ENCODE measurements around the gene LYST. TPM values are rescaled to one million over a fixed set of nuclear protein-coding genes. Genes with fewer than 3 reads are reported as not detected.

The LYST gene
- total and polyA plus RNA-seq, 12 donors = 6.7 to 48.0 (median 19.0) TPM

- TF ChIP-seq CTCF (IDR thresholded peaks at IDR 0.05) (no peak), POLR2A (IDR thresholded peaks at IDR 0.05) (no peak)
- DNase-seq = no peak
Observed at GRCh38 chr1:235657747-235658526, 208.8 kb downstream of the LYST start.

GRCh38 chr1:235657269-235657668, 209.4 kb downstream of the LYST start:
- Histone ChIP-seq H3K27ac (no peak overlapping the region), H3K9me3 (replicated peaks in 1 of 3) (no peaks in the 10 kb centered on the region), H3K4me3 (no peak overlapping the region), H3K4me1 (replicated peaks in 1 of 2) (no peaks in the 10 kb centered on the region), H3K36me3 (replicated peaks in 1 of 2) (peaks cover 0 to 5% of the 10 kb centered on the region in 2 donors), H3K27me3 (no peaks in the 10 kb centered on the region)
- DNase-seq = no peak
- 89 to 92% (median 91%) methylated on average over 5 of the region's 5 CpGs for WGBS, 4 donors
- intact Hi-C loops (cut with DNase I) = no loop called here
- TF ChIP-seq POLR2A (IDR thresholded peaks at IDR 0.05) = no peak
- no peak for TF ChIP-seq CTCF (IDR thresholded peaks at IDR 0.05)

More at GRCh38 chr1:235657747-235658526, 208.8 kb downstream of the LYST start:
- intact Hi-C loops (cut with DNase I) = no loop called here
- 62 to 80% (median 67%) methylated on average over 5 of the region's 5 CpGs for WGBS, 4 donors
- no peak overlapping the region for H3K27ac ChIP-seq
- H3K4me1 ChIP-seq (replicated peaks in 1 of 2) = no peaks in the 10 kb centered on the region
- peaks cover 0 to 11% of the 10 kb centered on the region in 2 donors for H3K36me3 ChIP-seq (replicated peaks in 1 of 2)
- no peaks in the 10 kb centered on the region for H3K27me3 ChIP-seq
- no peak overlapping the region for H3K4me3 ChIP-seq
- no peaks in the 10 kb centered on the region for H3K9me3 ChIP-seq (replicated peaks in 1 of 3)

- Histone ChIP-seq H3K27ac (no peak overlapping the region), H3K4me1 (replicated peaks in 1 of 2) (peaks cover 12 to 13% of the 10 kb centered on the region in 2 donors), H3K36me3 (replicated peaks in 1 of 2) (no peaks in the 10 kb centered on the region), H3K27me3 (peaks cover 5% of the 10 kb centered on the region), H3K9me3 (replicated peaks in 1 of 3) (no peaks in the 10 kb centered on the region), H3K4me3 (no peak overlapping the region)
- 82 to 92% (median 88%) methylated on average over 11 of the region's 11 CpGs for WGBS, 4 donors
- no peak for DNase-seq
- no peak for TF ChIP-seq CTCF (IDR thresholded peaks at IDR 0.05)
- no peak for TF ChIP-seq POLR2A (IDR thresholded peaks at IDR 0.05)
- intact Hi-C loops (cut with DNase I) = no loop called here
Observed at GRCh38 chr1:235652364-235652763, 214.3 kb downstream of the LYST start.

GRCh38 chr1:235651170-235651806, 215.4 kb downstream of the LYST start:
- peaks cover 11% of the 10 kb centered on the region for H3K27me3 ChIP-seq
- WGBS, 4 donors = 59 to 63% (median 60%) methylated on average over 9 to 10 of the region's 10 CpGs
- no peak for TF ChIP-seq CTCF (IDR thresholded peaks at IDR 0.05)

More at GRCh38 chr1:235651170-235651806, 215.4 kb downstream of the LYST start:
- no peak for DNase-seq
- Histone ChIP-seq H3K9me3 (replicated peaks in 1 of 3) (no peaks in the 10 kb centered on the region), H3K4me1 (replicated peaks in 1 of 2) (peaks cover 12 to 13% of the 10 kb centered on the region in 2 donors), H3K27ac (peak overlapping the region in 1 of 5 donors; percentile 69), H3K4me3 (no peak overlapping the region), H3K36me3 (replicated peaks in 1 of 2) (no peaks in the 10 kb centered on the region)
- intact Hi-C loops (cut with DNase I) = no loop called here
